ENCODE measurements around the gene SPEG. TPM values are rescaled to one million over a fixed set of nuclear protein-coding genes. Genes with fewer than 3 reads are reported as not detected.

The SPEG gene
- total and polyA plus RNA-seq, 2 of the 13 experiments (the other 11 are each of a cell fraction or from before 2014, with no cell fraction given), result 0.18 to 0.24 TPM

DNA sequence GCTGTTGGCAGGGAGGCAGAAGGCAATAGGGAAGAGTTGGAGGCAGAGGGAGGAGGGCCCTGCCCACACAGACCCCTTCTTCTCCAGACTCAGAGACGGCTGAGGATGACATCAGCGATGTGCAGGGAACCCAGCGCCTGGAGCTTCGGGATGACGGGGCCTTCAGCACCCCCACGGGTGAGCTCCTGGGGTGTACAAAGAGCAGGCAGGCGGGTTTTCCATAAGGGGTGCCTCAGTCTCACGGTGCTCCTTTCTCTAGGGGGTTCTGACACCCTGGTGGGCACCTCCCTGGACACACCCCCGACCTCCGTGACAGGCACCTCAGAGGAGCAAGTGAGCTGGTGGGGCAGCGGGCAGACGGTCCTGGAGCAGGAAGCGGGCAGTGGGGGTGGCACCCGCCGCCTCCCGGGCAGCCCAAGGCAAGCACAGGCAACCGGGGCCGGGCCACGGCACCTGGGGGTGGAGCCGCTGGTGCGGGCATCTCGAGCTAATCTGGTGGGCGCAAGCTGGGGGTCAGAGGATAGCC, 10.0 kb downstream of the SPEG start (continued):
- no peak for TF ChIP-seq ZBTB4 (CRISPR knock-in tag; IDR thresholded peaks at IDR 0.05; ENCODE audit: borderline replicate concordance)
- TF ChIP-seq, protein P1, sequence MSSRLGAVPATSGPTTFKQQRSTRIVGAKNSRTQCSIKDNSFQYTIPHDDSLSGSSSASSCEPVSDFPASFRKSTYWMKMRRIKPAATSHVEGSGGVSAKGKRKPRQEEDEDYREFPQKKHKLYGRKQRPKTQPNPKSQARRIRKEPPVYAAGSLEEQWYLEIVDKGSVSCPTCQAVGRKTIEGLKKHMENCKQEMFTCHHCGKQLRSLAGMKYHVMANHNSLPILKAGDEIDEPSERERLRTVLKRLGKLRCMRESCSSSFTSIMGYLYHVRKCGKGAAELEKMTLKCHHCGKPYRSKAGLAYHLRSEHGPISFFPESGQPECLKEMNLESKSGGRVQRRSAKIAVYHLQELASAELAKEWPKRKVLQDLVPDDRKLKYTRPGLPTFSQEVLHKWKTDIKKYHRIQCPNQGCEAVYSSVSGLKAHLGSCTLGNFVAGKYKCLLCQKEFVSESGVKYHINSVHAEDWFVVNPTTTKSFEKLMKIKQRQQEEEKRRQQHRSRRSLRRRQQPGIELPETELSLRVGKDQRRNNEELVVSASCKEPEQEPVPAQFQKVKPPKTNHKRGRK (CRISPR knock-in tag; IDR thresholded peaks at IDR 0.05), result no peak
- TF ChIP-seq, protein P2, sequence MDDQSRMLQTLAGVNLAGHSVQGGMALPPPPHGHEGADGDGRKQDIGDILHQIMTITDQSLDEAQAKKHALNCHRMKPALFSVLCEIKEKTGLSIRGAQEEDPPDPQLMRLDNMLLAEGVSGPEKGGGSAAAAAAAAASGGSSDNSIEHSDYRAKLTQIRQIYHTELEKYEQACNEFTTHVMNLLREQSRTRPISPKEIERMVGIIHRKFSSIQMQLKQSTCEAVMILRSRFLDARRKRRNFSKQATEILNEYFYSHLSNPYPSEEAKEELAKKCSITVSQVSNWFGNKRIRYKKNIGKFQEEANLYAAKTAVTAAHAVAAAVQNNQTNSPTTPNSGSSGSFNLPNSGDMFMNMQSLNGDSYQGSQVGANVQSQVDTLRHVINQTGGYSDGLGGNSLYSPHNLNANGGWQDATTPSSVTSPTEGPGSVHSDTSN (CRISPR knock-in tag; IDR thresholded peaks at IDR 0.05; ENCODE audit: borderline replicate concordance), result no peak

DNA sequence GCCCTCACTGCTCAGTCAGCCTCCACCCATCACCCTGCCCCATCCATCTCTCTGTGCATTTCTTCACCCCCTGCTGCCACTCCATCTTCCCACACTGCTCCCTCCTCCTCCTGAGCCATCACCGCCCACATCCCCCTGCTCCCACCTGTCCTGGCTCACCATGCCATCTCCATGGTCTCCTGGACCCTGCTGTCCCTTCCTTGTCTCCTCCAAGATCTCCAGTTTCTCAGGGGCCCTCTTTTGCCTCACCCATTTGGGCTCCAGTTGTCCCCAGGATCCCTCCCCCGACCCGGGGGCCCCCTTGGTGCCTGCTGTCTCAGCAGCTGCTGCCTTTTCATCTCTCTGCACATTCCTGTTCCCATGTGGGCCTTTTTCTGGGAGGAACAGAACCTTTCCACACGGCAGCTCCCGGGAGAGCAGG, 10.6 kb downstream of the SPEG start:
- Histone ChIP-seq H4K20me1 (ENCODE audit: insufficient read depth, low read length) (peaks cover 4% of the 10 kb centered on the region; the same call in 1 of the 2 replicates), H3K4me1 (ENCODE audit: insufficient read depth, low read length) (no peaks in the 10 kb centered on the region), H3K9ac (ENCODE audit: insufficient read depth, low read depth, low read length) (no peak overlapping the region), H3K9me3 (ENCODE audit: low read length) (no peaks in the 10 kb centered on the region), H3K4me2 (ENCODE audit: low read depth, low read length) (no peak overlapping the region), H3K27me3 (ENCODE audit: control insufficient read depth in 1 of 2, insufficient read depth in 2 of 2, low read length in 2 of 2) (peaks cover 60 to 95% of the 10 kb centered on the region in 2 experiments), H3K27ac (ENCODE audit: extremely low read length, insufficient read depth, low read length) (no peak overlapping the region), H2AFZ (ENCODE audit: low read length) (no peak overlapping the region), H3K79me2 (ENCODE audit: insufficient read depth, low read length) (no peaks in the 10 kb centered on the region), H3K4me3 (replicated peaks in 1 of 3; ENCODE audit: insufficient read depth in 1 of 3, low read depth in 2 of 3, low read length in 3 of 3) (no peak overlapping the region), H3K36me3 (replicated peaks in 1 of 2; ENCODE audit: control insufficient read depth in 1 of 2, insufficient read depth in 2 of 2, low read length in 2 of 2) (no peaks in the 10 kb centered on the region)
- intact Hi-C loops (cut with micrococcal nuclease; ENCODE audit: unreplicated experiment) (no loop called here), in situ Hi-C loops (cut with HindIII; ENCODE audit: extremely low pct_ligation_motif_present, low pct_unique_long_range_greater_than_20kb) (no loop called here)
- no peak for DNase-seq (ENCODE audit: low spot score)
- ATAC-seq, result no peak
- ChIA-PET CTCF (ENCODE audit: low intra/inter-chr PET ratio, low total read pairs) (no interaction called here), POLR2A (no interaction called here)
- BruUV-seq (replicated peaks), result no TSS peak
- 7% methylated on average over 5 of the region's 5 CpGs for WGBS (ENCODE audit: low lambda C conversion rate)
- no peak for FAIRE-seq
- TF ChIP-seq PATZ1 (CRISPR knock-in tag; IDR thresholded peaks at IDR 0.05), result no peak
- no peak for TF ChIP-seq ZNF724P (CRISPR knock-in tag; IDR thresholded peaks at IDR 0.05; ENCODE audit: borderline replicate concordance)
- no peak for TF ChIP-seq SRSF9 (IDR thresholded peaks at IDR 0.05; ENCODE audit: borderline replicate concordance, insufficient read depth, low read depth, low read length, poor library complexity, severe bottlenecking)
- no peak for TF ChIP-seq SKI (IDR thresholded peaks at IDR 0.05; ENCODE audit: partially characterized antibody)
- no peak for TF ChIP-seq ZNF34 (CRISPR knock-in tag; IDR thresholded peaks at IDR 0.05; ENCODE audit: borderline replicate concordance)
- no peak for TF ChIP-seq FOXA3 (CRISPR knock-in tag; IDR thresholded peaks at IDR 0.05)
- TF ChIP-seq TBL1XR1 (IDR thresholded peaks at IDR 0.05; ENCODE audit: borderline replicate concordance, low read length, partially characterized antibody), result no peak
- TF ChIP-seq, protein P1 (CRISPR knock-in tag; IDR thresholded peaks at IDR 0.05), result no peak
- TF ChIP-seq ELF3 (CRISPR knock-in tag; IDR thresholded peaks at IDR 0.05), result no peak
- no peak for TF ChIP-seq JDP2 (CRISPR knock-in tag; IDR thresholded peaks at IDR 0.05; ENCODE audit: borderline replicate concordance)
